PFSK-1 (cell line): ENCODE results near the gene VMP1.

ENCODE experiments used
- POLR2AphosphoS5 ChIP-seq: IDR thresholded peaks from 2 replicates; pipeline ENCODE4 v1.6.1; 2012; ENCODE audit warnings: low read depth, mild to moderate bottlenecking, control low read depth, low read length, moderate library complexity
- TAF1 ChIP-seq: IDR thresholded peaks from 2 replicates; pipeline ENCODE4 v1.6.1; 2012; ENCODE audit warnings: low read length, control low read depth, borderline replicate concordance; ENCODE audit not compliant: insufficient read depth
- TF ChIP-seq, protein P1 (sequence below), 2 experiments: IDR thresholded peaks; 2 replicates each; pipeline versions ENCODE4 v1.6.1 to v1.8.0; 2011 to 2012; ENCODE audit warnings: low read depth in 2 of 2, low read length in 2 of 2, control low read depth in 1 of 2, inconsistent platforms in 1 of 2, mild to moderate bottlenecking in 1 of 2, moderate library complexity in 1 of 2; ENCODE audit not compliant: insufficient read depth in 1 of 2

- TF ChIP-seq POLR2AphosphoS5, result no peak
- TF ChIP-seq, protein P1, sequence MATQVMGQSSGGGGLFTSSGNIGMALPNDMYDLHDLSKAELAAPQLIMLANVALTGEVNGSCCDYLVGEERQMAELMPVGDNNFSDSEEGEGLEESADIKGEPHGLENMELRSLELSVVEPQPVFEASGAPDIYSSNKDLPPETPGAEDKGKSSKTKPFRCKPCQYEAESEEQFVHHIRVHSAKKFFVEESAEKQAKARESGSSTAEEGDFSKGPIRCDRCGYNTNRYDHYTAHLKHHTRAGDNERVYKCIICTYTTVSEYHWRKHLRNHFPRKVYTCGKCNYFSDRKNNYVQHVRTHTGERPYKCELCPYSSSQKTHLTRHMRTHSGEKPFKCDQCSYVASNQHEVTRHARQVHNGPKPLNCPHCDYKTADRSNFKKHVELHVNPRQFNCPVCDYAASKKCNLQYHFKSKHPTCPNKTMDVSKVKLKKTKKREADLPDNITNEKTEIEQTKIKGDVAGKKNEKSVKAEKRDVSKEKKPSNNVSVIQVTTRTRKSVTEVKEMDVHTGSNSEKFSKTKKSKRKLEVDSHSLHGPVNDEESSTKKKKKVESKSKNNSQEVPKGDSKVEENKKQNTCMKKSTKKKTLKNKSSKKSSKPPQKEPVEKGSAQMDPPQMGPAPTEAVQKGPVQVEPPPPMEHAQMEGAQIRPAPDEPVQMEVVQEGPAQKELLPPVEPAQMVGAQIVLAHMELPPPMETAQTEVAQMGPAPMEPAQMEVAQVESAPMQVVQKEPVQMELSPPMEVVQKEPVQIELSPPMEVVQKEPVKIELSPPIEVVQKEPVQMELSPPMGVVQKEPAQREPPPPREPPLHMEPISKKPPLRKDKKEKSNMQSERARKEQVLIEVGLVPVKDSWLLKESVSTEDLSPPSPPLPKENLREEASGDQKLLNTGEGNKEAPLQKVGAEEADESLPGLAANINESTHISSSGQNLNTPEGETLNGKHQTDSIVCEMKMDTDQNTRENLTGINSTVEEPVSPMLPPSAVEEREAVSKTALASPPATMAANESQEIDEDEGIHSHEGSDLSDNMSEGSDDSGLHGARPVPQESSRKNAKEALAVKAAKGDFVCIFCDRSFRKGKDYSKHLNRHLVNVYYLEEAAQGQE (IDR thresholded peaks at IDR 0.05; ENCODE audit: insufficient read depth in 1 of 2, low read depth in 2 of 2, low read length in 2 of 2), result no peak
- no peak for TF ChIP-seq TAF1
These were observed 94.7 kb downstream of the VMP1 start for GRCh38 chr17:59802160-59802559.
